Measurements from ENCODE around the gene FBXL22.

FBXL22 gene

GRCh38 chr15:63636518-63637061 lies 39.4 kb downstream of the FBXL22 start:
- H3K4me3 ChIP-seq (ENCODE audit: control insufficient read depth, low read depth, low read length): no peak overlapping the region
- no peak for DNase-seq (ENCODE audit: low read depth)
- no peak for TF ChIP-seq CTCF (IDR thresholded peaks at IDR 0.05; ENCODE audit: control insufficient read depth, insufficient read depth, low read depth, low read length, missing control alignments)

GRCh38 chr15:63638839-63639238 lies 41.7 kb downstream of the FBXL22 start:
- DNase-seq (ENCODE audit: low read depth): no peak
- TF ChIP-seq CTCF (IDR thresholded peaks at IDR 0.05; ENCODE audit: control insufficient read depth, insufficient read depth, low read depth, low read length, missing control alignments): no peak
- H3K4me3 ChIP-seq (ENCODE audit: control insufficient read depth, low read depth, low read length): no peak overlapping the region

- no peak for TF ChIP-seq CTCF (IDR thresholded peaks at IDR 0.05; ENCODE audit: control insufficient read depth, insufficient read depth, low read depth, low read length, missing control alignments)
Measured at GRCh38 chr15:63640146-63640545, 43.0 kb downstream of the FBXL22 start.

More at GRCh38 chr15:63640146-63640545, 43.0 kb downstream of the FBXL22 start:
- DNase-seq (ENCODE audit: low read depth): no peak
- H3K4me3 ChIP-seq (ENCODE audit: control insufficient read depth, low read depth, low read length): no peak overlapping the region

All from AG09309 (cell line).